WTC11 (cell line): Measurements from ENCODE around the gene SHISA6. TPM values are rescaled to one million over a fixed set of nuclear protein-coding genes. Genes with fewer than 3 reads are reported as not detected.

Experiments
- ATAC-seq: fragments of 200-7000 bp; cut with Tn5 transposase; 2 replicates; pipeline ENCODE4 v1.10.0; 2021; ENCODE audit warnings: mild to moderate bottlenecking, moderate library complexity
- CTCF ChIA-PET: fragments of 300-600 bp; sonication (Branson Sonifier 250); formaldehyde crosslinking; loops from one replicate; lab custom pipeline; 2021; ENCODE audit warnings: antibody characterized with exemption; lab: Charles Lee
- POLR2A ChIA-PET: fragments of 350-600 bp; sonication (Branson Sonifier 250); formaldehyde crosslinking; loops from one replicate; lab custom pipeline; 2021; ENCODE audit warnings: antibody characterized with exemption; lab: Charles Lee
- DNase-seq: peaks from one replicate; pipeline ENCODE4 v3.0.0; 2021; ENCODE audit warnings: low spot score
- H3K27ac Mint-ChIP-seq: 2 replicates; pipeline ENCODE4 v1.8.0; 2021; ENCODE audit warnings: mixed read lengths
- H3K27me3 Mint-ChIP-seq: 2 replicates; pipeline ENCODE4 v1.8.0; 2021; ENCODE audit warnings: low read depth, mild to moderate bottlenecking, moderate library complexity, mixed read lengths
- H3K36me3 Mint-ChIP-seq: 2 replicates; pipeline ENCODE4 v1.8.0; 2021; ENCODE audit warnings: mixed read lengths
- H3K4me1 Mint-ChIP-seq: 2 replicates; pipeline ENCODE4 v1.8.0; 2022; ENCODE audit warnings: mixed read lengths
- H3K4me3 Mint-ChIP-seq: 2 replicates; pipeline ENCODE4 v1.8.0; 2021; ENCODE audit warnings: mild to moderate bottlenecking, moderate library complexity, mixed read lengths
- H3K9me3 Mint-ChIP-seq: 2 replicates; pipeline ENCODE4 v1.8.0; 2021; ENCODE audit warnings: mixed read lengths
- ATF6 ChIP-seq: sonication (generic); formaldehyde crosslinking; IDR thresholded peaks from 2 replicates; pipeline ENCODE4 v1.8.1; 2023; ENCODE audit warnings: mild to moderate bottlenecking, missing genetic modification reagents
- CBFB ChIP-seq: sonication (generic); formaldehyde crosslinking; IDR thresholded peaks from 2 replicates; pipeline ENCODE4 v1.8.1; 2022; ENCODE audit warnings: mild to moderate bottlenecking, low read depth, missing genetic modification reagents
- E2F4 ChIP-seq: sonication (generic); formaldehyde crosslinking; IDR thresholded peaks from 2 replicates; pipeline ENCODE4 v1.8.1; 2022; ENCODE audit warnings: low read depth, mild to moderate bottlenecking, moderate library complexity, missing genetic modification reagents, borderline replicate concordance
- GTF2I ChIP-seq: fragments of 250-450 bp; sonication (Bioruptor Pico); conservative IDR thresholded peaks from 2 replicates; pipeline ENCODE4 v1.4.0; 2021; ENCODE audit warnings: mild to moderate bottlenecking
- HMGA2 ChIP-seq: fragments of 250-450 bp; sonication (Bioruptor Pico); IDR thresholded peaks from 2 replicates; pipeline ENCODE4 v1.4.0; 2021; ENCODE audit warnings: mild to moderate bottlenecking, moderate library complexity
- IRF1 ChIP-seq: sonication (generic); formaldehyde crosslinking; IDR thresholded peaks from 2 replicates; pipeline ENCODE4 v1.8.0; 2023; ENCODE audit warnings: missing genetic modification reagents
- JUN ChIP-seq: sonication (generic); formaldehyde crosslinking; IDR thresholded peaks from 2 replicates; pipeline ENCODE4 v1.8.0; 2023; ENCODE audit warnings: mild to moderate bottlenecking, missing genetic modification reagents
- MLX ChIP-seq: sonication (generic); formaldehyde crosslinking; IDR thresholded peaks from 2 replicates; pipeline ENCODE4 v1.8.1; 2023; ENCODE audit warnings: mild to moderate bottlenecking, missing genetic modification reagents, moderate library complexity
- MXD4 ChIP-seq: fragments of 250-450 bp; sonication (Bioruptor Pico); IDR thresholded peaks from 2 replicates; pipeline ENCODE4 v1.8.0; 2021; ENCODE audit warnings: mild to moderate bottlenecking, moderate library complexity, borderline replicate concordance
- NFATC4 ChIP-seq: fragments of 250-450 bp; sonication (Bioruptor Pico); IDR thresholded peaks from 2 replicates; pipeline ENCODE4 v1.9.0; 2021; ENCODE audit warnings: mild to moderate bottlenecking
- RELA ChIP-seq: sonication (generic); formaldehyde crosslinking; IDR thresholded peaks from 2 replicates; pipeline ENCODE4 v1.8.1; 2022; ENCODE audit warnings: missing genetic modification reagents, mild to moderate bottlenecking, borderline replicate concordance
- SOX15 ChIP-seq: fragments of 250-450 bp; sonication (Bioruptor Pico); IDR thresholded peaks from 2 replicates; pipeline ENCODE4 v1.9.0; 2021; ENCODE audit warnings: mild to moderate bottlenecking
- SP1 ChIP-seq: sonication (generic); formaldehyde crosslinking; conservative IDR thresholded peaks from 2 replicates; pipeline ENCODE4 v1.8.1; 2022; ENCODE audit warnings: missing genetic modification reagents
- TEAD4 ChIP-seq: sonication (generic); formaldehyde crosslinking; IDR thresholded peaks from 2 replicates; pipeline ENCODE4 v1.8.0; 2022; ENCODE audit warnings: mild to moderate bottlenecking, missing genetic modification reagents
- ZNF121 ChIP-seq: sonication (generic); formaldehyde crosslinking; IDR thresholded peaks from 2 replicates; pipeline ENCODE4 v1.8.0; 2023; ENCODE audit warnings: missing genetic modification reagents
- ZNF138 ChIP-seq: sonication (generic); formaldehyde crosslinking; conservative IDR thresholded peaks from 2 replicates; pipeline ENCODE4 v1.8.1; 2022; ENCODE audit warnings: mild to moderate bottlenecking, moderate library complexity, missing genetic modification reagents
- ZNF263 ChIP-seq: sonication (generic); formaldehyde crosslinking; IDR thresholded peaks from 2 replicates; pipeline ENCODE4 v1.8.1; 2022; ENCODE audit warnings: low read depth, mild to moderate bottlenecking, moderate library complexity, missing genetic modification reagents
- ZNF317 ChIP-seq: sonication (generic); formaldehyde crosslinking; IDR thresholded peaks from 2 replicates; pipeline ENCODE4 v1.8.1; 2023; ENCODE audit warnings: low read depth, mild to moderate bottlenecking, moderate library complexity, missing genetic modification reagents, borderline replicate concordance
- ZNF423 ChIP-seq: fragments of 250-450 bp; sonication (Bioruptor Pico); IDR thresholded peaks from 2 replicates; pipeline ENCODE4 v2.1.2; 2022; ENCODE audit warnings: mild to moderate bottlenecking, moderate library complexity
- total RNA-seq: library from RNA; stranded (reverse); gene quantifications from 3 replicates; pipeline ENCODE4 v1.2.3, GENCODE V29; 2021
- TF ChIP-seq, protein P1 (sequence below): sonication (generic); formaldehyde crosslinking; IDR thresholded peaks from 2 replicates; pipeline ENCODE4 v1.8.1; 2023; ENCODE audit warnings: mild to moderate bottlenecking, missing genetic modification reagents, borderline replicate concordance
- TF ChIP-seq, protein P2 (sequence below): fragments of 200-600 bp; IDR thresholded peaks from 2 replicates; pipeline ENCODE4 v1.8.0; 2022; ENCODE audit warnings: antibody characterized with exemption

Gene SHISA6
- total RNA-seq, 1 experiment from 2014 or later, result 1.1 TPM

DNA sequence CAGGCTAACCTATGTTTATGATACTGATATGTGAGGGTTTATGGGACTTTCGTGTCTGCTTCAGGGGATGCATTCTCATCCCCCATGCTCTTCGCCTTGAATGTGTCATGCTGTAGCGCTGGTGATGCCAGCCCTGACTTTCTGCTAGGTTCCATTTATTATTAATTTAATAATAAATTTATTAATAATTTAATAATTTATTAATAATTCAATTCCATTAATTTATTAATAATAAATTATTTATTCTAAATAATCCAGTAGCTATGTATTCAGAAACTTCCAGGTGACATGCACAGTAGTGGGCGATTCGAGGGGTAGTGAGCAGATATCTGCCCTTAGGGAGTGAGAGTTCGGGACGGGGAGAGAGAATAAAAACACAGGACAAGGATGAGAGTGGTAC lies 49.8 kb downstream of the SHISA6 start:
- ATAC-seq, result no peak
- no peak for DNase-seq
- CTCF ChIA-PET, result no interaction called here
- peaks cover 54% of the 10 kb centered on the region for H3K36me3 Mint-ChIP-seq
- TF ChIP-seq RELA (CRISPR knock-in tag) (no peak), HMGA2 (peak; percentile 99), JUN (no peak)
- TF ChIP-seq, protein P1, sequence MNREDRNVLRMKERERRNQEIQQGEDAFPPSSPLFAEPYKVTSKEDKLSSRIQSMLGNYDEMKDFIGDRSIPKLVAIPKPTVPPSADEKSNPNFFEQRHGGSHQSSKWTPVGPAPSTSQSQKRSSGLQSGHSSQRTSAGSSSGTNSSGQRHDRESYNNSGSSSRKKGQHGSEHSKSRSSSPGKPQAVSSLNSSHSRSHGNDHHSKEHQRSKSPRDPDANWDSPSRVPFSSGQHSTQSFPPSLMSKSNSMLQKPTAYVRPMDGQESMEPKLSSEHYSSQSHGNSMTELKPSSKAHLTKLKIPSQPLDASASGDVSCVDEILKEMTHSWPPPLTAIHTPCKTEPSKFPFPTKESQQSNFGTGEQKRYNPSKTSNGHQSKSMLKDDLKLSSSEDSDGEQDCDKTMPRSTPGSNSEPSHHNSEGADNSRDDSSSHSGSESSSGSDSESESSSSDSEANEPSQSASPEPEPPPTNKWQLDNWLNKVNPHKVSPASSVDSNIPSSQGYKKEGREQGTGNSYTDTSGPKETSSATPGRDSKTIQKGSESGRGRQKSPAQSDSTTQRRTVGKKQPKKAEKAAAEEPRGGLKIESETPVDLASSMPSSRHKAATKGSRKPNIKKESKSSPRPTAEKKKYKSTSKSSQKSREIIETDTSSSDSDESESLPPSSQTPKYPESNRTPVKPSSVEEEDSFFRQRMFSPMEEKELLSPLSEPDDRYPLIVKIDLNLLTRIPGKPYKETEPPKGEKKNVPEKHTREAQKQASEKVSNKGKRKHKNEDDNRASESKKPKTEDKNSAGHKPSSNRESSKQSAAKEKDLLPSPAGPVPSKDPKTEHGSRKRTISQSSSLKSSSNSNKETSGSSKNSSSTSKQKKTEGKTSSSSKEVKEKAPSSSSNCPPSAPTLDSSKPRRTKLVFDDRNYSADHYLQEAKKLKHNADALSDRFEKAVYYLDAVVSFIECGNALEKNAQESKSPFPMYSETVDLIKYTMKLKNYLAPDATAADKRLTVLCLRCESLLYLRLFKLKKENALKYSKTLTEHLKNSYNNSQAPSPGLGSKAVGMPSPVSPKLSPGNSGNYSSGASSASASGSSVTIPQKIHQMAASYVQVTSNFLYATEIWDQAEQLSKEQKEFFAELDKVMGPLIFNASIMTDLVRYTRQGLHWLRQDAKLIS (CRISPR knock-in tag), result no peak
- TF ChIP-seq, all 79 proteins: peak for 1
- Mint-ChIP-seq H3K4me1 (no peaks in the 10 kb centered on the region), H3K4me3 (no peak overlapping the region), H3K27ac (no peak overlapping the region), H3K27me3 (peaks cover 3% of the 10 kb centered on the region; the same call in 1 of the 2 replicates), H3K9me3 (peaks cover 63% of the 10 kb centered on the region)
- POLR2A ChIA-PET, result no interaction called here

- Mint-ChIP-seq H3K36me3 (peaks cover 56% of the 10 kb centered on the region), H3K4me1 (no peaks in the 10 kb centered on the region), H3K9me3 (peaks cover 64% of the 10 kb centered on the region), H3K4me3 (no peak overlapping the region), H3K27me3 (peaks cover 3% of the 10 kb centered on the region; the same call in 1 of the 2 replicates), H3K27ac (no peak overlapping the region)
- DNase-seq (no peak), ATAC-seq (no peak)
- TF ChIP-seq SOX15 (no peak), MLX (CRISPR knock-in tag) (no peak), ZNF138 (CRISPR knock-in tag) (no peak), TEAD4 (CRISPR knock-in tag) (no peak), GTF2I (CRISPR knock-in tag) (no peak)
- TF ChIP-seq, protein P2, sequence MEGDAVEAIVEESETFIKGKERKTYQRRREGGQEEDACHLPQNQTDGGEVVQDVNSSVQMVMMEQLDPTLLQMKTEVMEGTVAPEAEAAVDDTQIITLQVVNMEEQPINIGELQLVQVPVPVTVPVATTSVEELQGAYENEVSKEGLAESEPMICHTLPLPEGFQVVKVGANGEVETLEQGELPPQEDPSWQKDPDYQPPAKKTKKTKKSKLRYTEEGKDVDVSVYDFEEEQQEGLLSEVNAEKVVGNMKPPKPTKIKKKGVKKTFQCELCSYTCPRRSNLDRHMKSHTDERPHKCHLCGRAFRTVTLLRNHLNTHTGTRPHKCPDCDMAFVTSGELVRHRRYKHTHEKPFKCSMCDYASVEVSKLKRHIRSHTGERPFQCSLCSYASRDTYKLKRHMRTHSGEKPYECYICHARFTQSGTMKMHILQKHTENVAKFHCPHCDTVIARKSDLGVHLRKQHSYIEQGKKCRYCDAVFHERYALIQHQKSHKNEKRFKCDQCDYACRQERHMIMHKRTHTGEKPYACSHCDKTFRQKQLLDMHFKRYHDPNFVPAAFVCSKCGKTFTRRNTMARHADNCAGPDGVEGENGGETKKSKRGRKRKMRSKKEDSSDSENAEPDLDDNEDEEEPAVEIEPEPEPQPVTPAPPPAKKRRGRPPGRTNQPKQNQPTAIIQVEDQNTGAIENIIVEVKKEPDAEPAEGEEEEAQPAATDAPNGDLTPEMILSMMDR, result no peak
- POLR2A ChIA-PET, result no interaction called here
- CTCF ChIA-PET, result no interaction called here
Measured at GRCh38 chr17:11292491-11292890, 51.5 kb downstream of the SHISA6 start.

DNA sequence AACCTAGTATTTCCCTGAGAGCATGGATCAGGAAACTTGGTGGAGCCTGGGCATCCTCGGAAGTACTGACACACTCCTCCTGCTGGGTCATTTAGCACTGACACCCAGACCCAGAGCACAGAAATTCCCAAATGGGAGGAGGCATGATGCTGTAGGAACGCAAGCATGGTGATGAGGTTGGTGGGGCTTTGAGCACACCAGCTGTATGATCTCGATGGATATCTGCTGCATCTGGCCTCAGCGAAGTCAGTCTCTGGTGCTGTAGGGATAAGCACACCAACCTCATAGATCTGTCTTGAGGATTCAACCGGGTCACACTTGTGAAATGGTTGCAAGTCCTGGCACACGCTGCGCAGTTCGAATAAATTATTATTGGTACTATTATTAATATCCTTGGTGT lies 52.5 kb downstream of the SHISA6 start:
- Mint-ChIP-seq H3K9me3 (peaks cover 66% of the 10 kb centered on the region), H3K4me1 (no peaks in the 10 kb centered on the region), H3K36me3 (peaks cover 60% of the 10 kb centered on the region), H3K27ac (no peak overlapping the region), H3K27me3 (peaks cover 3% of the 10 kb centered on the region), H3K4me3 (no peak overlapping the region)
- ChIA-PET CTCF (no interaction called here), POLR2A (no interaction called here)
- no peak for ATAC-seq
- DNase-seq, result no peak
- TF ChIP-seq MXD4 (no peak), SP1 (CRISPR knock-in tag) (no peak), ZNF317 (CRISPR knock-in tag) (no peak), IRF1 (no peak), CBFB (no peak), NFATC4 (CRISPR knock-in tag) (no peak), E2F4 (no peak), ZNF121 (CRISPR knock-in tag) (no peak), ATF6 (CRISPR knock-in tag) (no peak), ZNF263 (CRISPR knock-in tag) (no peak), ZNF423 (no peak)
- TF ChIP-seq, protein P2, result no peak
